Chondrocyte (in vitro differentiated cells): ENCODE data around the gene C5orf58. TPM values are rescaled to one million over a fixed set of nuclear protein-coding genes. Genes with fewer than 3 reads are reported as not detected.
"Not testable (repeated sequence)": the region's sequence is repeated elsewhere in the genome, so short reads cannot be mapped to it uniquely, and the experiment has no call there.

ENCODE experiments used
- DNase-seq: peaks from one replicate; pipeline ENCODE4 v3.0.0; 2021; ENCODE audit warnings: mixed read lengths, low spot score
- H3K27ac Mint-ChIP-seq: one replicate; pipeline ENCODE4 v1.8.0; 2021; ENCODE audit warnings: mild to moderate bottlenecking, moderate library complexity, mixed read lengths; ENCODE audit not compliant: unreplicated experiment
- H3K27me3 Mint-ChIP-seq: 2 replicates; pipeline ENCODE4 v1.8.0; 2021; ENCODE audit warnings: low read depth, mixed read lengths
- H3K36me3 Mint-ChIP-seq: 2 replicates; pipeline ENCODE4 v1.8.0; 2021; ENCODE audit warnings: low read depth, mixed read lengths
- H3K4me1 Mint-ChIP-seq: 2 replicates; pipeline ENCODE4 v1.8.0; 2021; ENCODE audit warnings: low read depth, mild to moderate bottlenecking, mixed read lengths
- H3K4me3 Mint-ChIP-seq: one replicate; pipeline ENCODE4 v1.8.0; 2021; ENCODE audit warnings: mild to moderate bottlenecking, moderate library complexity, mixed read lengths; ENCODE audit not compliant: unreplicated experiment
- H3K9me3 Mint-ChIP-seq: 2 replicates; pipeline ENCODE4 v1.8.0; 2021; ENCODE audit warnings: low read depth, mixed read lengths
- CTCF ChIP-seq: fragments of 200-600 bp; sonication (generic); IDR thresholded peaks from 2 replicates; pipeline ENCODE4 v1.5.0; 2021; ENCODE audit warnings: antibody characterized with exemption, mild to moderate bottlenecking, moderate library complexity
- total RNA-seq: library from RNA; stranded (reverse); gene quantifications from 3 replicates; pipeline ENCODE4 v1.2.1, GENCODE V29; 2021

The C5orf58 gene
- total RNA-seq, 1 donor from 2014 or later, result not detected

GRCh38 chr5:170238456-170239196 lies 5.8 kb downstream of the C5orf58 start:
- no peak for DNase-seq
- no peak overlapping the region for H3K4me3 Mint-ChIP-seq
- no peak overlapping the region for H3K27ac Mint-ChIP-seq
- H3K4me1 Mint-ChIP-seq, result no peaks in the 10 kb centered on the region
- no peaks in the 10 kb centered on the region for H3K9me3 Mint-ChIP-seq
- H3K36me3 Mint-ChIP-seq, result no peaks in the 10 kb centered on the region
- peaks cover 22% of the 10 kb centered on the region for H3K27me3 Mint-ChIP-seq
- TF ChIP-seq CTCF, result no peak

GRCh38 chr5:170245436-170245835 lies 12.7 kb downstream of the C5orf58 start:
- H3K36me3 Mint-ChIP-seq, H3K9me3 Mint-ChIP-seq, H3K27ac Mint-ChIP-seq, H3K4me1 Mint-ChIP-seq, DNase-seq, H3K4me3 Mint-ChIP-seq: not testable (repeated sequence)
- peaks cover 18% of the 10 kb centered on the region for H3K27me3 Mint-ChIP-seq

GRCh38 chr5:170246126-170246870 lies 13.5 kb downstream of the C5orf58 start:
- DNase-seq, result no peak
- Mint-ChIP-seq H3K27me3 (peaks cover 25% of the 10 kb centered on the region), H3K4me3 (no peak overlapping the region), H3K27ac (no peak overlapping the region), H3K9me3 (no peaks in the 10 kb centered on the region), H3K36me3 (no peaks in the 10 kb centered on the region), H3K4me1 (no peaks in the 10 kb centered on the region)
- TF ChIP-seq CTCF, result no peak

GRCh38 chr5:170247363-170247762 lies 14.6 kb downstream of the C5orf58 start:
- Mint-ChIP-seq H3K36me3 (no peaks in the 10 kb centered on the region), H3K27me3 (peaks cover 34% of the 10 kb centered on the region), H3K27ac (no peak overlapping the region), H3K4me1 (no peaks in the 10 kb centered on the region), H3K9me3 (no peaks in the 10 kb centered on the region), H3K4me3 (no peak overlapping the region)
- TF ChIP-seq CTCF, result no peak
- no peak for DNase-seq

GRCh38 chr5:170248172-170248930 lies 15.6 kb downstream of the C5orf58 start:
- TF ChIP-seq CTCF, result no peak
- H3K9me3 Mint-ChIP-seq, result no peaks in the 10 kb centered on the region
- H3K27me3 Mint-ChIP-seq, result peaks cover 43% of the 10 kb centered on the region
- H3K4me1 Mint-ChIP-seq, result no peaks in the 10 kb centered on the region
- no peak overlapping the region for H3K4me3 Mint-ChIP-seq
- no peak for DNase-seq
- H3K27ac Mint-ChIP-seq, result no peak overlapping the region
- no peaks in the 10 kb centered on the region for H3K36me3 Mint-ChIP-seq

- H3K9me3 Mint-ChIP-seq, H3K36me3 Mint-ChIP-seq, DNase-seq, H3K27ac Mint-ChIP-seq, H3K4me3 Mint-ChIP-seq, H3K4me1 Mint-ChIP-seq: not testable (repeated sequence)
- H3K27me3 Mint-ChIP-seq, result peaks cover 48% of the 10 kb centered on the region
Observed at GRCh38 chr5:170248931-170249227, 16.1 kb downstream of the C5orf58 start.
